GM10248 (cell line): ENCODE measurements around the gene HOXB4.

Experiments
- CTCF ChIA-PET: fragments of 300-600 bp; sonication (Branson Sonifier 250); formaldehyde crosslinking; extraction: SDS; loops from one replicate; lab custom pipeline; 2021; ENCODE audit warnings: antibody characterized with exemption; lab: Yijun Ruan, JAX
- POLR2A ChIA-PET: fragments of 350-650 bp; sonication (Branson Sonifier 250); formaldehyde crosslinking; extraction: SDS; loops from one replicate; lab custom pipeline; 2020; ENCODE audit warnings: antibody characterized with exemption; lab: Yijun Ruan, JAX
- DNase-seq: peaks from one replicate; pipeline ENCODE4 v3.0.0; 2012; ENCODE audit errors: extremely low spot score
- CTCF ChIP-seq: IDR thresholded peaks from 2 replicates; pipeline ENCODE4 v1.5.1; 2012; ENCODE audit warnings: mild to moderate bottlenecking, low read depth; ENCODE audit errors: extremely low read depth, missing control alignments, control extremely low read depth

The HOXB4 gene

GRCh38 chr17:48565925-48566710, 12.0 kb downstream of the HOXB4 start:
- ChIA-PET POLR2A (no interaction called here), CTCF (interaction anchor here (0.9 kb wide), 1 partner anchor 9 kb away, joined by 3 read pairs; no protein-coding TSS in a partner anchor)
- TF ChIP-seq CTCF, result no peak
- no peak for DNase-seq

GRCh38 chr17:48565022-48565554, 13.1 kb downstream of the HOXB4 start:
- CTCF ChIA-PET, result no interaction called here
- DNase-seq, result no peak
- POLR2A ChIA-PET, result no interaction called here
- no peak for TF ChIP-seq CTCF

GRCh38 chr17:48564188-48565021, 13.7 kb downstream of the HOXB4 start:
- TF ChIP-seq CTCF, result no peak
- ChIA-PET POLR2A (no interaction called here), CTCF (interaction anchor here (1.2 kb wide), 1 partner anchor 29 kb away, joined by 3 read pairs; the partner anchor contains the start of gene HOXB5)
- DNase-seq, result no peak

- TF ChIP-seq CTCF, result no peak
- POLR2A ChIA-PET, result no interaction called here
- DNase-seq, result no peak
- CTCF ChIA-PET, result interaction anchor here (0.9 to 1.2 kb wide), 2 partner anchors 24 to 29 kb away, joined by 3 read pairs; partner anchors contain the start of gene HOXB5
Measured at GRCh38 chr17:48563867-48564187, 14.3 kb downstream of the HOXB4 start.

GRCh38 chr17:48563385-48563838, 14.7 kb downstream of the HOXB4 start:
- DNase-seq, result no peak
- CTCF ChIA-PET, result interaction anchor here (0.9 to 1.2 kb wide), 2 partner anchors 24 to 30 kb away, joined by 3 read pairs; partner anchors contain the start of gene HOXB5
- POLR2A ChIA-PET, result no interaction called here
- TF ChIP-seq CTCF, result no peak

GRCh38 chr17:48562934-48563333, 15.2 kb downstream of the HOXB4 start:
- CTCF ChIA-PET, result interaction anchor here (0.8 to 1.2 kb wide), 3 partner anchors 9 to 30 kb away, joined by 3 read pairs; partner anchors contain the start of gene HOXB5
- TF ChIP-seq CTCF, result no peak
- DNase-seq, result no peak
- POLR2A ChIA-PET, result no interaction called here
